Measurements from ENCODE around the gene MUC3A. TPM values are rescaled to one million over a fixed set of nuclear protein-coding genes. Genes with fewer than 3 reads are reported as not detected.
A peak's percentile ranks its signal among the peaks of the same experiment; 100 is the strongest.
"Not testable (repeated sequence)": the region's sequence is repeated elsewhere in the genome, so short reads cannot be mapped to it uniquely, and the experiment has no call there.

Gene MUC3A
- total RNA-seq, 1 donor from 2014 or later = not detected

DNA sequence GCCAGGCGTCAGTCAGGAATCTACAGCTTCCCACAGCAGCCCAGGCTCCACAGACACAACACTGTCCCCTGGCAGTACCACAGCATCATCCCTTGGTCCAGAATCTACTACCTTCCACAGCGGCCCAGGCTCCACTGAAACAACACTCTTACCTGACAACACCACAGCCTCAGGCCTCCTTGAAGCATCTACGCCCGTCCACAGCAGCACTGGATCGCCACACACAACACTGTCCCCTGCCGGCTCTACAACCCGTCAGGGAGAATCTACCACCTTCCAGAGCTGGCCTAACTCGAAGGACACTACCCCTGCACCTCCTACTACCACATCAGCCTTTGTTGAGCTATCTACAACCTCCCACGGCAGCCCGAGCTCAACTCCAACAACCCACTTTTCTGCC lies 50.7 kb downstream of the MUC3A start:
- intact Hi-C loops (cut with micrococcal nuclease); H3K4me1 Mint-ChIP-seq; H3K4me3 Mint-ChIP-seq; DNase-seq; H3K27me3 Mint-ChIP-seq; H3K36me3 Mint-ChIP-seq (ENCODE audit: low read depth); H3K9me3 Mint-ChIP-seq; H3K27ac Mint-ChIP-seq: not testable (repeated sequence)

DNA sequence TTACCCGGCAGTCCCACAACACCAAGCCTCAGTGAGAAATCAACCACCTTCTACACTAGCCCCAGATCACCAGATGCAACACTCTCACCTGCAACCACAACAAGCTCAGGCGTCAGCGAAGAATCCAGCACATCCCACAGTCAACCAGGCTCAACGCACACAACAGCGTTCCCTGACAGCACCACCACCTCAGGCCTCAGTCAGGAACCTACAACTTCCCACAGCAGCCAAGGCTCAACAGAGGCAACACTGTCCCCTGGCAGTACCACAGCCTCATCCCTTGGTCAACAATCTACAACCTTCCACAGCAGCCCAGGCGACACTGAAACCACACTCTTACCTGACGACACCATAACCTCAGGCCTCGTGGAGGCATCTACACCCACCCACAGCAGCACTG lies 53.0 kb downstream of the MUC3A start:
- H3K27ac Mint-ChIP-seq; H3K27me3 Mint-ChIP-seq; intact Hi-C loops (cut with micrococcal nuclease); H3K36me3 Mint-ChIP-seq (ENCODE audit: low read depth); H3K9me3 Mint-ChIP-seq; H3K4me3 Mint-ChIP-seq; DNase-seq; H3K4me1 Mint-ChIP-seq: not testable (repeated sequence)

DNA sequence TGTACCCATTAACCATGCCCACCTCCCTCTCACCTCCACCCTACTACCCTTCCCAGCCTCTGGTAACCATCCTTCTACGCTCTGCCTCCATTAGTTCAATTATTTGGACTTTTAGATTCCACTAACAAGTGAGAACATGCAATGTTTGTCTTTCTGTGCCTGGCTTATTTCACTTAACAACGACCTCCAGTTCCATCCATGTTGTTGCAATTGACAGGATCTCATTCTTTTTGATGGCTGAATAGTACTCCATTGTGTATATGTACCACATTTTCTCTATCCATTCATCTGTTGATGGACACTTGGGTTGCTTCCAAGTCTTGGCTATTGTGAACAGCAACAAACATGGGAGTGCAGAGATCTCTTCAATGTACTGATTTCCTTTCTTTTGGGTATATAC lies 58.0 kb downstream of the MUC3A start:
- H3K27ac Mint-ChIP-seq; DNase-seq; H3K27me3 Mint-ChIP-seq; intact Hi-C loops (cut with micrococcal nuclease); H3K4me3 Mint-ChIP-seq; H3K9me3 Mint-ChIP-seq; H3K36me3 Mint-ChIP-seq (ENCODE audit: low read depth); H3K4me1 Mint-ChIP-seq: not testable (repeated sequence)

DNA sequence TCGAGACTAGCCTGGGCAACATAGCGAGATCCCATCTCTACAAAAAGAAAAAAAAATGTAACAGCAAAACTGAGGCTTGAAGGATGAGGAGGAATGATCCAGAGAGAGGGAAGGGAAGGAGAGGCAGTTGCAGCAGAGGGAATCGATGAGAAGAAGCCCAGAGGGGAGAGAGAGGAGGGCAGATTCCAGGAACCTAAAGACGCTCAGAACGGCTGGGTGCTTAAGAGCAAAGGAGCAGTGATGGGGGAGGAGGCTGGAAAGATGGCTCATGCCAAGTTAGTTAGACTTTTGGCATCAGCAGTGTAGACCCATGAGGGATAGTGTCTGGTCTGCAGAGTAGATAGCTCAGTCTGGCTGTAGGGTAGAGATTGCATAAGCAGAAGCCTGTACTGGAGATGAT lies 60.3 kb downstream of the MUC3A start:
- intact Hi-C loops (cut with micrococcal nuclease) = no loop called here
- Mint-ChIP-seq H3K36me3 (ENCODE audit: low read depth) (peaks cover 4% of the 10 kb centered on the region), H3K27me3 (no peaks in the 10 kb centered on the region), H3K27ac (no peak overlapping the region), H3K9me3 (peaks cover 4% of the 10 kb centered on the region), H3K4me3 (no peak overlapping the region), H3K4me1 (no peaks in the 10 kb centered on the region)
- no peak for DNase-seq

DNA sequence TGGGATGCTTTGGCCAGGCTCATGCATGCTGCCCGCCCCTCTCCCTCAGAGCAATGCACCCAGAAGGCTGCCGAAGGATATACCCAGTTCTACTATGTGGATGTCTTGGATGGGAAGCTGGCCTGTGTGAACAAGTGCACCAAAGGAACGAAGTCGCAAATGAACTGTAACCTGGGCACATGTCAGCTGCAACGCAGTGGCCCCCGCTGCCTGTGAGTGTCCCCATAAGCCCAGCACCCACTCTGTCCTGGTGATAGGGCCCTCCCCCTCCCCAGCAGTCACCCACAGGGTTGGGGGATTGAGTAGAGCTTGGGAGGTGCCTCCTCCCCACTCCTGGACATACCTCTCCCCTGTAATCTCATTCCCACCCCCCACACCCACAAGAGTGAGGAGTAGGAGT lies 63.6 kb downstream of the MUC3A start:
- no peak overlapping the region for H3K27ac Mint-ChIP-seq
- no peak for DNase-seq
- H3K27me3 Mint-ChIP-seq = no peaks in the 10 kb centered on the region
- H3K9me3 Mint-ChIP-seq = no peaks in the 10 kb centered on the region
- peaks cover 4% of the 10 kb centered on the region for H3K36me3 Mint-ChIP-seq (ENCODE audit: low read depth)
- intact Hi-C loops (cut with micrococcal nuclease) = no loop called here
- peaks cover 13% of the 10 kb centered on the region for H3K4me1 Mint-ChIP-seq
- H3K4me3 Mint-ChIP-seq = no peak overlapping the region

DNA sequence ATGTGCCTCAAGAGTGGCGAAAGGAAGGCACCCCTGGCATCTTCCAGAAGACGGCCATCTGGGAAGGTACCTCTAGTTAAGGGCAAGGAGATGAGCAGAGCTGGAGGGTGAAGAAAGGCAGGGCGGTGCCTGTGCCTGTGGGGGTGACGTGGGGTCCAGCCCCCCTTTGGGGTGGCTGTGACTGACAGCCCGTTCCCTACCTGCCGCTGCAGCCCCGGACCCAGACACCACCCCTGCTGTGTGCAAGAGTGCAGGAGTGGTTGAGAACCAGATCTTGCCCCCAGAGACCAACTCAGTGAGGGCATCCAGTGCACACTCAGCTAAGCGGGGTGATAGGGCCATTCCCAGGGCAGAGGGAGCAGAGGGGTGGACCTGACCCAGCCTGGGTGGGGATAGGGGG lies 66.3 kb downstream of the MUC3A start:
- no peak for DNase-seq
- intact Hi-C loops (cut with micrococcal nuclease) = loop anchor here (2.0 kb wide), 1 partner anchor 49 kb away; no protein-coding TSS in a partner anchor
- H3K27ac Mint-ChIP-seq = peak overlapping the region; percentile 73
- H3K9me3 Mint-ChIP-seq = no peaks in the 10 kb centered on the region
- H3K27me3 Mint-ChIP-seq = no peaks in the 10 kb centered on the region
- H3K4me3 Mint-ChIP-seq = peak overlapping the region; percentile 66
- peaks cover 21% of the 10 kb centered on the region for H3K4me1 Mint-ChIP-seq
- peaks cover 4% of the 10 kb centered on the region for H3K36me3 Mint-ChIP-seq (ENCODE audit: low read depth)

DNA sequence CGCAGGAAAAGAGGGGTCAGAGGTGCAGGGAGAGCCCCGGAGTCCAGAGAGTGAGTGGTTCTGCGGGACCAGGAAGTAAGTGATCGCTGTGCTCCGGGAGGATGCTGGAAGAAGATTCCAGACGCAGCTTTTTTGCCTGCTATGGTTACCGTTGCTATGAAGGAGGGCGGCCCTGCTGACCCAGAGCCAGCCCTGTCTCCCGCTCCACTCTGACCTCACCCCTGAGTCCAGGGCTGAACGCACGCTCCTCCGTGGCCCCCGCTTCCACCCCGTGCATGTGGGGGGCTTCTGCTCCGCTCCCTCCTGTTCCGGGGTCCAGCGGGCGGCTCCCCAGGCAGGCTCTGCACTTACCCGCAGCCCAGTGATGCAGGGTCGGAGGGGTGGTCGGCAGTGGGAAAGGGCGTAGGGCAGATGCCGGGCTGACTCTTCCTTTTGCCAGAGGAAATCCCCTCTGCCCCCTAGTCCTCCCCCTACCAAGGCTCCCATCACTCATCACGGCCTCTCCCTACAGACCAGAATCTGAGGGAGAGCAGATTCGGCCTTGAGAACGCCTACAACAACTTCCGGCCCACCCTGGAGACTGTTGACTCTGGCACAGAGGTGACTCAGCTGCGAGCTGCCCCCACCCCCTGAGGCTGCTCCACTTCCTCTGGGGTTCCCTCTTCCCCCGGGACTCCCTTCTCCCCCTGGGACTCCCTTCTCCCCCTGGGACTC lies 67.9 kb downstream of the MUC3A start:
- intact Hi-C loops (cut with micrococcal nuclease) = loop anchor here (2.0 kb wide), 1 partner anchor 50 kb away; no protein-coding TSS in a partner anchor
- peak; percentile 90 for DNase-seq
- Mint-ChIP-seq H3K4me3 (peak overlapping the region; percentile 88), H3K9me3 (no peaks in the 10 kb centered on the region), H3K4me1 (peaks cover 21% of the 10 kb centered on the region), H3K36me3 (ENCODE audit: low read depth) (peaks cover 2% of the 10 kb centered on the region), H3K27ac (peak overlapping the region; percentile 92), H3K27me3 (peaks cover 3% of the 10 kb centered on the region)

Other genes with a start within 250 kb of the MUC3A start
- gene POP7, start 243.4 kb upstream of the MUC3A start, total RNA-seq = 77.3 and 77.7 TPM in 2 replicates
- gene EPO, start 229.1 kb upstream of the MUC3A start, total RNA-seq = 0.40 TPM in 1 of 2 replicates, not detected in the other
- not detected in 2 replicates for gene ZAN, start 215.9 kb upstream of the MUC3A start, total RNA-seq
- gene EPHB4, start 122.0 kb upstream of the MUC3A start, total RNA-seq = 2.7 and 3.0 TPM in 2 replicates
- gene SLC12A9, start 96.8 kb upstream of the MUC3A start, total RNA-seq = 37.3 and 41.2 TPM in 2 replicates
- gene TRIP6, start 82.1 kb upstream of the MUC3A start, total RNA-seq = 42.7 and 47.6 TPM in 2 replicates
- gene SRRT, start 74.4 kb upstream of the MUC3A start, total RNA-seq = 300 and 318 TPM in 2 replicates
- 4.5 TPM in 2 replicates for gene UFSP1, start 59.8 kb upstream of the MUC3A start, total RNA-seq
- not detected in 2 replicates for gene ACHE, start 53.6 kb upstream of the MUC3A start, total RNA-seq
- 0.76 and 1.5 TPM in 2 replicates for gene MUC12, start 20.0 kb downstream of the MUC3A start, total RNA-seq
- not detected in 2 replicates for gene MUC17, start 70.5 kb downstream of the MUC3A start, total RNA-seq
- 41.1 and 44.5 TPM in 2 replicates for gene TRIM56, start 135.9 kb downstream of the MUC3A start, total RNA-seq
- gene SERPINE1, start 177.6 kb downstream of the MUC3A start, total RNA-seq = 0.33 and 0.45 TPM in 2 replicates
- gene AP1S1, start 204.9 kb downstream of the MUC3A start, total RNA-seq = 44.2 and 49.2 TPM in 2 replicates
- 0.23 and 0.28 TPM in 2 replicates for gene VGF, start 216.0 kb downstream of the MUC3A start, total RNA-seq
- gene NAT16, start 230.8 kb downstream of the MUC3A start, total RNA-seq = not detected in 2 replicates

Data from activated CD4-positive, alpha-beta T cell treated with anti-CD3 and anti-CD28 coated beads, Interleukin-2, amount 10 ng/mL, durations not matched to agents 24 days and 14 days (primary cell).